ENCODE results near the gene CCDC175. TPM values are rescaled to one million over a fixed set of nuclear protein-coding genes. Genes with fewer than 3 reads are reported as not detected.

The CCDC175 gene
- total RNA-seq, 2 experiments from 2014 or later, result not detected

- intact Hi-C loops (cut with micrococcal nuclease; ENCODE audit: unreplicated experiment), result no loop called here
- TF ChIP-seq EZH2phosphoT487 (IDR thresholded peaks at IDR 0.05; ENCODE audit: borderline replicate concordance, low read depth, low read length), result no peak
- TF ChIP-seq CTCF (conservative IDR thresholded peaks at IDR 0.05; ENCODE audit: low read length), result no peak
- CTCF ChIA-PET (ENCODE audit: unreplicated experiment), result no interaction called here
- H3K4me3 ChIP-seq (ENCODE audit: low read depth, low read length, poor library complexity, severe bottlenecking), result no peak overlapping the region
- H3K36me3 ChIP-seq (ENCODE audit: insufficient read depth, low read length), result no peaks in the 10 kb centered on the region
- DNase-seq (ENCODE audit: low spot score), result no peak
- POLR2A ChIA-PET, result no interaction called here
- no peaks in the 10 kb centered on the region for H3K79me2 ChIP-seq (ENCODE audit: insufficient read depth, low read depth, low read length)
- BruUV-seq (replicated peaks), result no TSS peak
- no peaks in the 10 kb centered on the region for H3K9me2 ChIP-seq (ENCODE audit: insufficient read depth, low read length)
- no peaks in the 10 kb centered on the region for H3K4me1 ChIP-seq (ENCODE audit: insufficient read depth, low read length, poor library complexity, severe bottlenecking)
- no peak overlapping the region for H3K27ac ChIP-seq (ENCODE audit: low read depth, low read length, poor library complexity, severe bottlenecking)
- peaks cover 7% of the 10 kb centered on the region; the same call in 1 of the 2 replicates for H3K9me3 ChIP-seq (ENCODE audit: low read length)
- no peak overlapping the region for H2AFZ ChIP-seq (ENCODE audit: low read length)
- no peaks in the 10 kb centered on the region for H4K20me1 ChIP-seq (ENCODE audit: insufficient read depth, low read length)
- no peak overlapping the region for H3K4me2 ChIP-seq (ENCODE audit: low read length)
Observed at GRCh38 chr14:59530349-59530748, 46.3 kb downstream of the CCDC175 start.

- Histone ChIP-seq H3K27ac (ENCODE audit: low read depth, low read length, poor library complexity, severe bottlenecking) (no peak overlapping the region), H3K9me2 (ENCODE audit: insufficient read depth, low read length) (no peaks in the 10 kb centered on the region), H4K20me1 (ENCODE audit: insufficient read depth, low read length) (no peaks in the 10 kb centered on the region), H2AFZ (ENCODE audit: low read length) (no peak overlapping the region), H3K4me1 (ENCODE audit: insufficient read depth, low read length, poor library complexity, severe bottlenecking) (no peaks in the 10 kb centered on the region), H3K4me2 (ENCODE audit: low read length) (no peak overlapping the region), H3K4me3 (ENCODE audit: low read depth, low read length, poor library complexity, severe bottlenecking) (no peak overlapping the region), H3K9me3 (ENCODE audit: low read length) (peaks cover 7% of the 10 kb centered on the region; the same call in 1 of the 2 replicates), H3K36me3 (ENCODE audit: insufficient read depth, low read length) (no peaks in the 10 kb centered on the region), H3K79me2 (ENCODE audit: insufficient read depth, low read depth, low read length) (no peaks in the 10 kb centered on the region)
- POLR2A ChIA-PET, result interaction anchor here (0.7 kb wide), 1 partner anchor 96 kb away, joined by 4 read pairs; no protein-coding TSS in a partner anchor
- intact Hi-C loops (cut with micrococcal nuclease; ENCODE audit: unreplicated experiment), result no loop called here
- no TSS peak for BruUV-seq (replicated peaks)
- CTCF ChIA-PET (ENCODE audit: unreplicated experiment), result no interaction called here
- DNase-seq (ENCODE audit: low spot score), result no peak
- TF ChIP-seq CTCF (conservative IDR thresholded peaks at IDR 0.05; ENCODE audit: low read length) (no peak), EZH2phosphoT487 (IDR thresholded peaks at IDR 0.05; ENCODE audit: borderline replicate concordance, low read depth, low read length) (no peak)
Observed at GRCh38 chr14:59529189-59529588, 47.4 kb downstream of the CCDC175 start.

- H2AFZ ChIP-seq (ENCODE audit: low read length), result no peak overlapping the region
- no TSS peak for BruUV-seq (replicated peaks)
- CTCF ChIA-PET (ENCODE audit: unreplicated experiment), result no interaction called here
- H3K9me2 ChIP-seq (ENCODE audit: insufficient read depth, low read length), result no peaks in the 10 kb centered on the region
- H3K9me3 ChIP-seq (ENCODE audit: low read length), result no peaks in the 10 kb centered on the region
- no peaks in the 10 kb centered on the region for H3K79me2 ChIP-seq (ENCODE audit: insufficient read depth, low read depth, low read length)
- TF ChIP-seq CTCF (conservative IDR thresholded peaks at IDR 0.05; ENCODE audit: low read length) (no peak), EZH2phosphoT487 (IDR thresholded peaks at IDR 0.05; ENCODE audit: borderline replicate concordance, low read depth, low read length) (no peak)
- H3K4me3 ChIP-seq (ENCODE audit: low read depth, low read length, poor library complexity, severe bottlenecking), result no peak overlapping the region
- H3K27ac ChIP-seq (ENCODE audit: low read depth, low read length, poor library complexity, severe bottlenecking), result no peak overlapping the region
- no peaks in the 10 kb centered on the region for H3K36me3 ChIP-seq (ENCODE audit: insufficient read depth, low read length)
- no peaks in the 10 kb centered on the region for H4K20me1 ChIP-seq (ENCODE audit: insufficient read depth, low read length)
- DNase-seq (ENCODE audit: low spot score), result no peak
- POLR2A ChIA-PET, result no interaction called here
- no peaks in the 10 kb centered on the region for H3K4me1 ChIP-seq (ENCODE audit: insufficient read depth, low read length, poor library complexity, severe bottlenecking)
- no peak overlapping the region for H3K4me2 ChIP-seq (ENCODE audit: low read length)
- intact Hi-C loops (cut with micrococcal nuclease; ENCODE audit: unreplicated experiment), result no loop called here
Observed at GRCh38 chr14:59520224-59520623, 56.4 kb downstream of the CCDC175 start.
